H1 (cell line): ENCODE measurements around the gene ABHD17B. TPM values are rescaled to one million over a fixed set of nuclear protein-coding genes. Genes with fewer than 3 reads are reported as not detected.

Source experiments
- CTCF ChIA-PET: fragments of 300-600 bp; sonication (Branson Sonifier 250); formaldehyde crosslinking; loops from one replicate; lab custom pipeline; 2021; ENCODE audit not compliant: partially characterized antibody; lab: Charles Lee
- POLR2A ChIA-PET: fragments of 300-600 bp; sonication (Branson Sonifier 250); formaldehyde crosslinking; loops from one replicate; lab custom pipeline; 2021; ENCODE audit warnings: inconsistent platforms; ENCODE audit not compliant: partially characterized antibody; lab: Charles Lee
- DNase-seq, 2 experiments: peaks; one replicate each; pipeline versions ENCODE4 v3.0.0 to v3.0.0-alpha.2; 2010 to 2022; ENCODE audit warnings: low spot score in 2 of 2, low read depth in 1 of 2, mixed read lengths in 1 of 2
- FAIRE-seq: peaks from 2 replicates; lab custom pipeline; 2011; peaks lifted over from hg19 to GRCh38; lab: Jason Lieb, UNC
- H2AFZ ChIP-seq: 2 replicates; pipeline ENCODE4 v1.8.1; 2012; ENCODE audit warnings: low read length, inconsistent platforms
- H2AK5ac ChIP-seq: 2 replicates; pipeline ENCODE4 v1.6.1; 2013; ENCODE audit warnings: low read depth, low read length
- H2BK120ac ChIP-seq: replicated peaks from 2 replicates; pipeline ENCODE3; 2013; ENCODE audit warnings: low read depth, low read length, inconsistent platforms
- H2BK12ac ChIP-seq: 2 replicates; pipeline ENCODE4 v1.6.1; 2013; ENCODE audit warnings: low read depth, low read length
- H2BK15ac ChIP-seq: 2 replicates; pipeline ENCODE4 v1.6.1; 2013; ENCODE audit warnings: low read length
- H2BK20ac ChIP-seq: 2 replicates; pipeline ENCODE4 v1.6.1; 2013; ENCODE audit warnings: low read length
- H2BK5ac ChIP-seq: 2 replicates; pipeline ENCODE4 v1.6.1; 2013; ENCODE audit warnings: low read depth, low read length
- H3K14ac ChIP-seq: 2 replicates; pipeline ENCODE4 v1.6.1; 2013; ENCODE audit warnings: inconsistent platforms; ENCODE audit not compliant: insufficient read length
- H3K18ac ChIP-seq: 2 replicates; pipeline ENCODE4 v1.6.1; 2013; ENCODE audit warnings: low read length; ENCODE audit errors: extremely low read depth
- H3K23ac ChIP-seq: 2 replicates; pipeline ENCODE4 v1.6.1; 2013; ENCODE audit warnings: inconsistent platforms; ENCODE audit not compliant: insufficient read length
- H3K23me2 ChIP-seq: 2 replicates; pipeline ENCODE4 v1.6.1; 2013; ENCODE audit warnings: low read depth, low read length
- H3K27ac ChIP-seq: 2 replicates; pipeline ENCODE4 v1.6.1; 2011; ENCODE audit warnings: low read depth, low read length, inconsistent platforms
- H3K27me3 ChIP-seq, 4 experiments: replicated peaks in 1 of 4; 1 replicate in 1 of 4; 2 replicates in 3 of 4; pipeline versions ENCODE4 v1.6.1 to v1.8.1; 2011 to 2013; ENCODE audit warnings: low read length in 3 of 4, mild to moderate bottlenecking in 3 of 4, inconsistent platforms in 2 of 4, mixed read lengths in 2 of 4, moderate library complexity in 1 of 4; ENCODE audit not compliant: control insufficient read depth in 3 of 4, insufficient read depth in 3 of 4; ENCODE audit errors: extremely low read depth in 1 of 4
- H3K36me3 ChIP-seq, 4 experiments: 2 replicates each; pipeline versions ENCODE4 v1.6.1 to v1.8.1; 2011 to 2013; ENCODE audit warnings: mild to moderate bottlenecking in 4 of 4, low read length in 3 of 4, moderate library complexity in 2 of 4, control low read depth in 1 of 4, inconsistent platforms in 1 of 4; ENCODE audit not compliant: insufficient read depth in 4 of 4, control insufficient read depth in 2 of 4
- H3K4ac ChIP-seq: replicated peaks from 2 replicates; pipeline ENCODE3; 2013; ENCODE audit warnings: low read length, low read depth, mixed read lengths, inconsistent platforms; ENCODE audit not compliant: insufficient read length
- H3K4me1 ChIP-seq, 4 experiments: replicated peaks in 1 of 4; 1 replicate in 1 of 4; 2 replicates in 3 of 4; pipeline versions ENCODE4 v1.6.1 to v1.8.1; 2011 to 2013; ENCODE audit warnings: low read length in 3 of 4, inconsistent platforms in 2 of 4, mixed read lengths in 1 of 4; ENCODE audit not compliant: insufficient read depth in 4 of 4, control insufficient read depth in 3 of 4
- H3K4me2 ChIP-seq, 2 experiments: 2 replicates each; pipeline versions ENCODE4 v1.6.1 to v1.8.1; 2011 to 2013; ENCODE audit warnings: low read depth in 2 of 2, low read length in 2 of 2, control low read depth in 1 of 2, inconsistent platforms in 1 of 2, mild to moderate bottlenecking in 1 of 2; ENCODE audit not compliant: insufficient read depth in 1 of 2
- H3K4me3 ChIP-seq, 4 experiments: fragments of 200-600, 300-600 bp in 1 of 4; sonication (generic), shearing (Covaris generic), sonication (Bioruptor Twin) in 1 of 4; 2 replicates each; pipeline versions ENCODE4 v1.5.1 to v1.8.1; 2011 to 2016; ENCODE audit warnings: low read length in 4 of 4, low read depth in 3 of 4, control low read depth in 2 of 4, inconsistent platforms in 2 of 4, mild to moderate bottlenecking in 2 of 4, mixed read lengths in 1 of 4, moderate library complexity in 1 of 4; ENCODE audit not compliant: insufficient read depth in 2 of 4; ENCODE audit errors: extremely low read depth in 1 of 4
- H3K56ac ChIP-seq: replicated peaks from 2 replicates; pipeline ENCODE3; 2013; ENCODE audit warnings: low read depth, mild to moderate bottlenecking, mixed read lengths, low read length, inconsistent platforms; ENCODE audit not compliant: insufficient read length
- H3K79me1 ChIP-seq: 2 replicates; pipeline ENCODE4 v1.6.1; 2013; ENCODE audit warnings: low read depth, low read length, control low read depth
- H3K79me2 ChIP-seq, 2 experiments: 2 replicates each; pipeline versions ENCODE4 v1.6.1 to v1.8.1; 2012 to 2013; ENCODE audit warnings: low read length in 2 of 2, mild to moderate bottlenecking in 2 of 2, inconsistent platforms in 1 of 2; ENCODE audit not compliant: insufficient read depth in 2 of 2, control insufficient read depth in 1 of 2
- H3K9ac ChIP-seq, 4 experiments: replicated peaks in 1 of 4; 1 replicate in 1 of 4; 2 replicates in 3 of 4; pipeline versions ENCODE4 v1.6.1 to v1.8.1; 2011 to 2013; ENCODE audit warnings: low read depth in 3 of 4, low read length in 3 of 4, control low read depth in 2 of 4, mild to moderate bottlenecking in 2 of 4, moderate library complexity in 2 of 4, inconsistent platforms in 1 of 4; ENCODE audit errors: extremely low read depth in 1 of 4
- H3K9me3 ChIP-seq, 2 experiments: 2 replicates each; pipeline versions ENCODE4 v1.6.1 to v1.8.1; 2012 to 2013; ENCODE audit warnings: mild to moderate bottlenecking in 2 of 2, moderate library complexity in 2 of 2, control low read depth in 1 of 2, inconsistent platforms in 1 of 2, low read depth in 1 of 2, low read length in 1 of 2, mixed read lengths in 1 of 2; ENCODE audit not compliant: insufficient read depth in 2 of 2
- H4K20me1 ChIP-seq, 2 experiments: replicated peaks in 1 of 2; 2 replicates each; pipeline versions ENCODE3 to v1.8.1; 2011 to 2013; ENCODE audit warnings: inconsistent platforms in 2 of 2, low read length in 2 of 2, mild to moderate bottlenecking in 1 of 2; ENCODE audit not compliant: insufficient read depth in 2 of 2, control insufficient read depth in 1 of 2
- H4K5ac ChIP-seq: 2 replicates; pipeline ENCODE4 v1.6.1; 2013; ENCODE audit warnings: low read length, low read depth, mixed read lengths, inconsistent platforms; ENCODE audit not compliant: insufficient read length
- H4K8ac ChIP-seq: 2 replicates; pipeline ENCODE4 v1.8.0; 2013; ENCODE audit warnings: mild to moderate bottlenecking, moderate library complexity, low read length, inconsistent platforms; ENCODE audit not compliant: insufficient read depth; ENCODE audit errors: extremely low read depth
- H4K91ac ChIP-seq: replicated peaks from 2 replicates; pipeline ENCODE3; 2013; ENCODE audit warnings: low read length, mixed read lengths, inconsistent platforms; ENCODE audit not compliant: insufficient read length
- BACH1 ChIP-seq: IDR thresholded peaks from 2 replicates; pipeline ENCODE4 v1.6.1; 2012; ENCODE audit warnings: low read length, improper control_type of control experiment
- EGR1 ChIP-seq: IDR thresholded peaks from 2 replicates; pipeline ENCODE4 v1.6.1; 2011; ENCODE audit warnings: low read depth, low read length, borderline replicate concordance
- EZH2 ChIP-seq: fragments of 200-600 bp; sonication (generic); IDR thresholded peaks from 2 replicates; pipeline ENCODE4 v1.7.1; 2012; ENCODE audit warnings: low read depth, mild to moderate bottlenecking, moderate library complexity, low read length, inconsistent platforms; ENCODE audit not compliant: severe bottlenecking
- NRF1 ChIP-seq: IDR thresholded peaks from 2 replicates; pipeline ENCODE4 v1.6.1; 2011; ENCODE audit warnings: mild to moderate bottlenecking, low read depth, low read length, improper control_type of control experiment
- PHF8 ChIP-seq: fragments of 200-600 bp; sonication (generic); conservative IDR thresholded peaks from 2 replicates; pipeline ENCODE4 v1.7.1; 2012; ENCODE audit warnings: low read depth, mild to moderate bottlenecking, inconsistent platforms, low read length, moderate library complexity
- WGBS, 2 experiments: shearing (Covaris generic) in 1 of 2; methylation state at CpG; one replicate each; pipeline versions ENCODE4 v1.1.6 to v1.1.7; 2013 to 2015; ENCODE audit warnings: low lambda C conversion rate in 2 of 2, mixed read lengths in 2 of 2, inconsistent platforms in 1 of 2, low coverage in 1 of 2, missing lambda C conversion rate in 1 of 2; ENCODE audit not compliant: insufficient replicate concordance in 2 of 2, insufficient coverage in 1 of 2, insufficient read length in 1 of 2; ENCODE audit errors: extremely low coverage in 1 of 2, missing lambda C conversion rate in 1 of 2; 5-methylcytosine and 5-hydroxymethylcytosine counted together
- polyA plus RNA-seq, 7 experiments: library from polyadenylated mRNA; depleted of rRNA in 3 of 7; stranded (reverse) in 5 of 7; unstranded in 2 of 7; fragments of >200 nt in 5 of 7; fragments of 200-250 nt in 2 of 7; gene quantifications; 1 replicate in 5 of 7; 2 replicates in 1 of 7; 4 replicates in 1 of 7; pipeline versions ENCODE4 v1.2.1 to v1.2.3, GENCODE V29; 2011 to 2013; ENCODE audit warnings: missing spikeins in 2 of 7, mixed read lengths in 2 of 7
- total RNA-seq: library from RNA; stranded (reverse); fragmentation: NEBNext Ultra II Directional; extraction: Animal tissue kit (Norgen Biotek cat#: 25700); gene quantifications from 2 replicates; pipeline ENCODE4 v1.2.1, GENCODE V29; 2021

Gene ABHD17B
- total and polyA plus RNA-seq, 2 of the 8 experiments (the other 6 are each of a cell fraction or from before 2014, with no cell fraction given), result 37.2 to 60.8 TPM

GRCh38 chr9:71890042-71890679 lies 20.8 kb downstream of the ABHD17B start:
- TF ChIP-seq EGR1, result no peak
- TF ChIP-seq EZH2, result no peak
- TF ChIP-seq NRF1, result no peak
- no peak for TF ChIP-seq BACH1
- TF ChIP-seq PHF8, result no peak
- no peak overlapping the region for H3K27ac ChIP-seq
- no peak overlapping the region for H2AFZ ChIP-seq
- no peak overlapping the region for H3K18ac ChIP-seq
- no peaks in the 10 kb centered on the region for H3K23me2 ChIP-seq
- POLR2A ChIA-PET, result interaction anchor here (0.9 to 1.5 kb wide), 4 partner anchors 8 to 31 kb away, joined by 3 to 5 read pairs (median 4); partner anchors contain the start of genes ABHD17B and C9orf85
- H3K4me2 ChIP-seq, result no peak overlapping the region
- peaks cover 29 to 99% of the 10 kb centered on the region in 2 experiments for H3K79me2 ChIP-seq
- no peak overlapping the region for H3K56ac ChIP-seq
- no peak overlapping the region for H3K14ac ChIP-seq
- no peak overlapping the region for H3K23ac ChIP-seq
- no peaks in the 10 kb centered on the region for H3K9me3 ChIP-seq
- H2BK20ac ChIP-seq, result no peak overlapping the region
- DNase-seq (no peak), FAIRE-seq (no peak)
- CTCF ChIA-PET, result no interaction called here
- no peak overlapping the region for H2BK15ac ChIP-seq
- H3K4me1 ChIP-seq, result peaks cover 0 to 2% (median 0%) of the 10 kb centered on the region in 4 experiments; a peak in 1 of 7 replicates
- H4K91ac ChIP-seq, result no peak overlapping the region
- peaks cover 11 to 13% of the 10 kb centered on the region in 2 experiments for H4K20me1 ChIP-seq
- no peak overlapping the region for H3K4ac ChIP-seq
- H2AK5ac ChIP-seq, result no peak overlapping the region
- no peak overlapping the region for H3K4me3 ChIP-seq
- H3K36me3 ChIP-seq, result no peaks in the 10 kb centered on the region
- H4K5ac ChIP-seq, result no peak overlapping the region
- no peak overlapping the region for H2BK120ac ChIP-seq
- H3K9ac ChIP-seq, result no peak overlapping the region
- no peak overlapping the region for H2BK5ac ChIP-seq
- no peak overlapping the region for H4K8ac ChIP-seq
- 83% methylated on average over 3 of the region's 3 CpGs; no CpG with 5 or more reads in 1 of the 2 experiments for whole genome bisulfite sequencing, 2 experiments
- H3K27me3 ChIP-seq, result no peaks in the 10 kb centered on the region
- H3K79me1 ChIP-seq, result no peaks in the 10 kb centered on the region; the same call in 1 of the 2 replicates
- no peak overlapping the region for H2BK12ac ChIP-seq
